Endothelial cell (in vitro differentiated cells): ENCODE data around the gene FNIP2. TPM values are rescaled to one million over a fixed set of nuclear protein-coding genes. Genes with fewer than 3 reads are reported as not detected.

Source experiments
- DNase-seq: peaks from one replicate; pipeline ENCODE4 v3.0.0; 2021; ENCODE audit warnings: low spot score
- H3K27ac Mint-ChIP-seq: one replicate; pipeline ENCODE4 v1.8.0; 2021; ENCODE audit warnings: mixed read lengths, inconsistent platforms; ENCODE audit not compliant: unreplicated experiment
- H3K27me3 Mint-ChIP-seq: one replicate; pipeline ENCODE4 v1.8.0; 2021; ENCODE audit warnings: mild to moderate bottlenecking, moderate library complexity, mixed read lengths, inconsistent platforms; ENCODE audit not compliant: unreplicated experiment
- H3K36me3 Mint-ChIP-seq: one replicate; pipeline ENCODE4 v1.8.0; 2021; ENCODE audit warnings: mild to moderate bottlenecking, low read depth, mixed read lengths, inconsistent platforms; ENCODE audit not compliant: unreplicated experiment
- H3K4me1 Mint-ChIP-seq: one replicate; pipeline ENCODE4 v1.8.0; 2021; ENCODE audit warnings: mild to moderate bottlenecking, mixed read lengths, inconsistent platforms; ENCODE audit not compliant: unreplicated experiment
- H3K4me3 Mint-ChIP-seq: one replicate; pipeline ENCODE4 v1.8.0; 2021; ENCODE audit warnings: mild to moderate bottlenecking, mixed read lengths, inconsistent platforms; ENCODE audit not compliant: unreplicated experiment
- H3K9me3 Mint-ChIP-seq: one replicate; pipeline ENCODE4 v1.8.0; 2021; ENCODE audit warnings: mixed read lengths, inconsistent platforms; ENCODE audit not compliant: unreplicated experiment
- total RNA-seq: library from RNA; stranded (reverse); fragmentation: NEBNext Ultra II Directional; extraction: Animal tissue kit (Norgen Biotek cat#: 25700); gene quantifications from one replicate; pipeline ENCODE4 v1.2.1, GENCODE V29; 2021; ENCODE audit not compliant: unreplicated experiment
- TF ChIP-seq, protein P1 (sequence below): fragments of 200-600 bp; sonication (generic); IDR thresholded peaks from one replicate; pipeline ENCODE4 v1.5.0; 2021; ENCODE audit warnings: antibody characterized with exemption; ENCODE audit not compliant: unreplicated experiment

Gene FNIP2
- total RNA-seq, 1 donor from 2014 or later: 34.3 TPM

DNA sequence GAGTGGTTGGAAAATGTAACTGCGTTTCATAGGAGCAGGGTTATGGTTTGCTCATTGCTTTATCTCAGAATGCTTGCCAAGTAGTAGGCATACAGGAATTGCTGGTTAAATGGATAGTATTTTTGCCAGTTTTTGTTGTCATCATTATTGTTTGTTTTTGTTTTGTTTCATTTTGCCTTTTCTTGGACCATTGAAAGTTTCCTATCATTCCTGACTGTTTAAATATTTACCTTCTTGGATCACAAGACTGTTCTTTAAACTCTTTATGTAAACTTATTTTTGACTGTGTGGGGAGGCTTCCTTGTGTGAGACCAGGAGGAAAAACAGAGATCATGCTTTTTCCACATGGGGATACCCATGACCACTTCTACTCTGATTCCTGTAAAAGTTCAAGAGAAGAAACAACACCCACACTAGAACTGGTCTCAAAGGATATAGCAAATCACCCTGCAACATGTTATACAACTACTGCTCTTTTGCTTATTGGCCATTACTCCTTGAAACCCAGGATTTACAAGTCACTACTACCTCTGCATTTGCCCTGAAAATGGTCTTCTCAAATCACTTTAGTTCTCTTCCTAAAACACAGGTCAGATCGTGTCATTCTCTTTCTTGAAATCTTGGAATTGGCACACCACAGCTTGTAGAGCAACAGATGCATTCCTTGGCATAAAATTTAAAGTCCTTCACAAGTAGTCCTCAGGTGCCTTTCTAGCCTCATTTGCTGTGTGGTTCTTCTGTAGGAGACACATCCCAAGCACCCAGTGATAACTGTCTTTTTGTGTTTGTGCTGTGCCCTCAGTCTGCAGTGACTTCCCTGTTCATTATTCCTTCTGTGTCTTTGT is 51.3 kb downstream of the FNIP2 start:
- Mint-ChIP-seq H3K9me3 (no peaks in the 10 kb centered on the region), H3K27me3 (peaks cover 1% of the 10 kb centered on the region), H3K27ac (no peak overlapping the region), H3K36me3 (no peaks in the 10 kb centered on the region), H3K4me3 (no peak overlapping the region), H3K4me1 (peaks cover 31% of the 10 kb centered on the region)
- TF ChIP-seq, protein P1, sequence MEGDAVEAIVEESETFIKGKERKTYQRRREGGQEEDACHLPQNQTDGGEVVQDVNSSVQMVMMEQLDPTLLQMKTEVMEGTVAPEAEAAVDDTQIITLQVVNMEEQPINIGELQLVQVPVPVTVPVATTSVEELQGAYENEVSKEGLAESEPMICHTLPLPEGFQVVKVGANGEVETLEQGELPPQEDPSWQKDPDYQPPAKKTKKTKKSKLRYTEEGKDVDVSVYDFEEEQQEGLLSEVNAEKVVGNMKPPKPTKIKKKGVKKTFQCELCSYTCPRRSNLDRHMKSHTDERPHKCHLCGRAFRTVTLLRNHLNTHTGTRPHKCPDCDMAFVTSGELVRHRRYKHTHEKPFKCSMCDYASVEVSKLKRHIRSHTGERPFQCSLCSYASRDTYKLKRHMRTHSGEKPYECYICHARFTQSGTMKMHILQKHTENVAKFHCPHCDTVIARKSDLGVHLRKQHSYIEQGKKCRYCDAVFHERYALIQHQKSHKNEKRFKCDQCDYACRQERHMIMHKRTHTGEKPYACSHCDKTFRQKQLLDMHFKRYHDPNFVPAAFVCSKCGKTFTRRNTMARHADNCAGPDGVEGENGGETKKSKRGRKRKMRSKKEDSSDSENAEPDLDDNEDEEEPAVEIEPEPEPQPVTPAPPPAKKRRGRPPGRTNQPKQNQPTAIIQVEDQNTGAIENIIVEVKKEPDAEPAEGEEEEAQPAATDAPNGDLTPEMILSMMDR: no peak
- DNase-seq: no peak

DNA sequence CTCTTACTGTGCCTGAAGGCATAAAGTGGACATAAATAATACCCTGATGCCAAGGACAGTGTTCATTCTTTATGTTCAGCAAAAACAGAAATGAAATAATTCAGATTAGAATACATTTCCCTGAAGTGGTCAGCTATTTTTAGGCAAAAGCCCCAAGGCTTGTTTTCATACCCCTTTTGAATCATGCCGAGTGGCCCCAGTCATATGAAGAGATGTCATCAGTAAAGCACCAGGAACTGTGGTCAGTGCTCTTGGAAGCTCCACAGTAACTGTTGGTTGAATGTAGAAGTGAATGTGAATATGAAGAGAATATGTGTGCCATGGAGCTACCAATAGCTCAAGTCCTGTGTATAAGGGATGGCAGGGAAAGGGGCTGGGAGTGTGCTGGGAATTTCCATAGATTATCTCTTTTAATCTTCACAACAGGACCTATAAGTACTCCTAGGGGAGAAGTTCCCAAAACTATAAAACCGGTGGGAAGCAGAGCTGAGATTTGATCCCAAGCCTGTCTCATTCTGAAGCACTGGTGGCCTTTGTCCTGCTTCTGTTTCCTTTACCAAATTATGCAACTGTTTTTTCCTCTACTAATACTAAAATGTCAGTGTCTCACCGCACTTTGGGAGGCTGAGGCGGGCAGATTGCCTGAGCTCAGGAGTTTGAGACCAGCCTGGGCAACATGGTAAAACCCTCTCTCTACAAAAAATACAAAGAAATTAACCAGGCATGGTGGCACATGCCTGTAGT is 52.6 kb downstream of the FNIP2 start:
- Mint-ChIP-seq H3K9me3 (no peaks in the 10 kb centered on the region), H3K4me3 (no peak overlapping the region), H3K4me1 (peaks cover 44% of the 10 kb centered on the region), H3K27me3 (peaks cover 1% of the 10 kb centered on the region), H3K36me3 (no peaks in the 10 kb centered on the region), H3K27ac (no peak overlapping the region)
- DNase-seq: no peak
- TF ChIP-seq, protein P1: no peak

DNA sequence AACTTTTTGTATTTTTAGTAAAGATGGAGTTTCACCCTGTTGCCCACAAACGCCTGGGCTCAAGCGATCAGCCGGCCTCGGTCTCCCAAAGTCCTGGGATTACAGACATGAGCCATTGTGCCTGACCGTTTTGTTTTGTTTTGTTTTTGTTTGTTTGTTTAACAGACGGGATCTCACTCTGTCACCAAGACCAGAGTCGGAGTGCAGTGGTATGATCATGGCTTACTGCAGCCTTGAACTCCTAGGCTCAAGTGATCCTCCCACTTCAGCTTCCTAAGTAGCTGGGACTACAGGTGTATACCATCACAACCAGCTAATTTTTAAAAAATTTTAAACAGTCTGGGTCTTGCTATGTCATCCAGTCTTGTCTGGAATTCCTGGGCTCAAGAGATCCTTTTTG is 53.5 kb downstream of the FNIP2 start:
- H3K9me3 Mint-ChIP-seq: no peaks in the 10 kb centered on the region
- peaks cover 1% of the 10 kb centered on the region for H3K27me3 Mint-ChIP-seq
- TF ChIP-seq, protein P1: no peak
- peaks cover 47% of the 10 kb centered on the region for H3K4me1 Mint-ChIP-seq
- H3K4me3 Mint-ChIP-seq: no peak overlapping the region
- DNase-seq: no peak
- H3K36me3 Mint-ChIP-seq: no peaks in the 10 kb centered on the region
- H3K27ac Mint-ChIP-seq: no peak overlapping the region

DNA sequence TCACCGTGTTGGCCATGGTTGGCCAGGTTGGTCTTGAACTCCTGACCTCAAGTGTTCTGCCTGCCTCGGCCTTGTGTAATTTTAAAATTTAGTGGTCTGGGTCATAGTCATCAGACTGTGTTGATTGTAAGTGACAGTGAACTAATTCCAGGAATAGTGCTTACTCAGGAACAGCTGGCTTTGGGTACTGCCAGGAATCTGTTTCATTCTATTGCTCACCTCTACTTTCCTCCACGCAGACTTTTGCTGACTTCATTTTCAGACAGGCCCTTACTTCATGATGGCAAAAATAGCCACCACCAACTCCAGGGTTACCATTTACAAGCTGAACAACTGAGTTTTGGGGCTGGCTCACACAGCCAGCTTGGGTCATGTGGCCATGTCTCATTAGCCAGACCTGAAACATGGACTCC is 54.6 kb downstream of the FNIP2 start:
- Mint-ChIP-seq H3K9me3 (no peaks in the 10 kb centered on the region), H3K36me3 (no peaks in the 10 kb centered on the region), H3K27ac (no peak overlapping the region), H3K4me1 (peaks cover 49% of the 10 kb centered on the region), H3K27me3 (peaks cover 1% of the 10 kb centered on the region), H3K4me3 (no peak overlapping the region)
- TF ChIP-seq, protein P1: no peak
- no peak for DNase-seq
